Left hindlimb (tissue), 1 donor: ENCODE results near the gene ADGRB3.
"Not testable (repeated sequence)": the region's sequence is repeated elsewhere in the genome, so short reads cannot be mapped to it uniquely, and the experiment has no call there.

Source experiments
- DNase-seq: peaks from one replicate; pipeline ENCODE4 v3.0.0-alpha.2; 2018

The ADGRB3 gene

DNA sequence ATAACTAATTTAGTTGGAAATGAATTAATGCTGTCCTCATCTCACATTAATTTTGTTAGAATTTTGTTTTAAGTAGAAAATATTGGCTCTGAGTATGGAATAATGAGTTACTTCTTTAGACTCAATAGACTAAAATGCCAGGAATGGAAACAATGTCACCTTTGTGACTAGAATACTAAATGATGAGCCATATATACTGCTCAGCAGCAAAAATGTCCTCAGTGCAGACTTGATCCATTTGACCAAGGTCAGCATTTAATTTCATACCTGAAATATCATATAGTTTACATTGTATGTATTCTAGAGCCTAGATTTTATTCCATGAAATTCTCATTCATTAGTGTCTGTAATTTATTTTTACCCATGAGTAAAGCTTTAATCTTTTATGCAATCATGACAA lies 217.7 kb downstream of the ADGRB3 start:
- no peak for DNase-seq

DNA sequence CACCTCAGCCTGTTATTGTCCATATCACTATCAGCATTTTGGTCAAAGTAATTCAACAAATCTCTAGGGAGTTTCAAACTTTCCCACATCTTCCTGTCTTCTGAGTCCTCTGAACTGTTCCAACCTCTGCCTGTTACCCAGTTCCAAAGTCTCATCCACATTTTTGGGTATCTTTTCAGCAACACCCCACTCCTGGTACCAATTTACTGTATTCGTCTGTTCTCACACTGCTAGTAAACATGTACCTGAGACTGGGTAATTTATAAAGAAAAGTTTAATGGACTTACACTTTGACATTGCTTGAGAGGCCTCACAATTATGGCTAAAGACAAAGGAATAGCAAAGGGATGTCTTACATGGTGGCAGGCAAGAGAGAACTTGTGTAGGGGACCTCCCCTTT lies 224.2 kb downstream of the ADGRB3 start:
- DNase-seq, result no peak

DNA sequence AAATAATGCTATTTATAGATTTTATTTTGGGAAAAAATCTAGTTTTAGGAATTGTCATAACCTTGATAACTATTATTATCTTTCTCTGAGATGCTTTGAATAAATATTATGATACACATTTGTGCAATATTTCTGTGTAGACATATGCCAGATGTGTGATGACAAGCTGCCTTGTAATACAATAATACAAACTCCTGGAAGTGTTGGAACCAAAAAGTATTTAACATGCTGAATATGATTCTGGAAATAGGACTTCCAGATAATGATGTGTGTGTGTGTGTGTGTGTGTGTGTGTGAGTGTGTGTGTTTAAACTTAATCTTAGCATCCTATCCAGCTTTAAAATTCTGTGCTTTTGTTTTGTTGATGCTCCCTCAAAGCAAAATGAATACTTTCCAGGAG lies 233.6 kb downstream of the ADGRB3 start:
- DNase-seq, result no peak

DNA sequence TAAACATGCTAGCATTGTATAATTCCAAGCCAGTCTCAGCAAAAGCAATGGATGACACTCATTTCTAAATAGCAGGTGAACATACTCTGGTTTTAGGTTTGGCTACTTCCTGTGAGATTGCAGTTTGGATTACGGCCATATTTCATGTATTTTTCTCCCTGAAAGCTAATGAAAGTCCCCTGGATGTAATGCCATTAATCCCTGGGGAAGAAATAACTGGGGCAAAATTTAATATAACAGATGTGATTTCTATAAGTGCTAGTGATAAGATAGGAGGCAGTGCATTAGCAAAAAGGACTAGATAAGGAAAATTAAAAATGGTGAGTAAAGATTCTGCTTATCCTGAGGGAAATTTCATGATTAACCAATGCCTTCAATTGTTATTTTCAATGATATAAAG lies 238.2 kb downstream of the ADGRB3 start:
- DNase-seq, result no peak

DNA sequence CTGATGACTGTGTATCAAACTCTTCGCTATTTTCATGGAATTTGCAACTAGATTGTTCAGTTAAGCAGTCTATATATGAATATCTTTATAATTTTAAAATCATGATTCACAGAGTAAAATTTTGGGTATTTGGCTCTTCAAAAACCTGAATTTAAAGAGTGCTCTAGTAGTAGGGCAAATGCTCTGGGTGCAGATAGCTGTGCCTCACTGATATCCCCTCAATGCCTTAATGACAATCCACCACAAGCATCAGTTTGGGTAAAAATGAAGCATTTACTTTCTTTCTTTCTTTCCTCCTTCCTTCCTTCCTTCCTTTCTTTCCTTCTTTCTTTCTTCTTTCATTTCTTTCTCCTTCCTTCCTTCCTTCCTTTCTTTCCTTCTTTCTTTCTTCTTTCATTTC lies 239.7 kb downstream of the ADGRB3 start:
- no peak for DNase-seq

DNA sequence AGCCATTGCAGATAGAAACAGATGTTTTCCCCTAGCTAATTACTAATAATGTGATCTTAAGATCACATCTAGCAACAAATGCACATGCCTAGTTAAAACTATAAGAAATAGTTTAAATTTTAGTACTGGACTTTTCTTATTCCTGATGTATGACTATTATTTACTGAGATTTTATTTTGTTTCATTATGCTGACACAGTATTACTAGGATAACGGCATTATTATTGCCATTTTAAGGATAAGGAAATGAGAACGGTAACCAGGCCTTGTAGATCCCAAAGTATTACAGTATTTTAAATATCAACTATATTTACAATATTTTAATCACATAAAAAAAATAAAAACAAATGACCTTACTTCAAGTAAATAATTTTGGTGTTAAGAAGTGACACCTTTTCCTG lies 240.3 kb downstream of the ADGRB3 start:
- DNase-seq, result no peak

DNA sequence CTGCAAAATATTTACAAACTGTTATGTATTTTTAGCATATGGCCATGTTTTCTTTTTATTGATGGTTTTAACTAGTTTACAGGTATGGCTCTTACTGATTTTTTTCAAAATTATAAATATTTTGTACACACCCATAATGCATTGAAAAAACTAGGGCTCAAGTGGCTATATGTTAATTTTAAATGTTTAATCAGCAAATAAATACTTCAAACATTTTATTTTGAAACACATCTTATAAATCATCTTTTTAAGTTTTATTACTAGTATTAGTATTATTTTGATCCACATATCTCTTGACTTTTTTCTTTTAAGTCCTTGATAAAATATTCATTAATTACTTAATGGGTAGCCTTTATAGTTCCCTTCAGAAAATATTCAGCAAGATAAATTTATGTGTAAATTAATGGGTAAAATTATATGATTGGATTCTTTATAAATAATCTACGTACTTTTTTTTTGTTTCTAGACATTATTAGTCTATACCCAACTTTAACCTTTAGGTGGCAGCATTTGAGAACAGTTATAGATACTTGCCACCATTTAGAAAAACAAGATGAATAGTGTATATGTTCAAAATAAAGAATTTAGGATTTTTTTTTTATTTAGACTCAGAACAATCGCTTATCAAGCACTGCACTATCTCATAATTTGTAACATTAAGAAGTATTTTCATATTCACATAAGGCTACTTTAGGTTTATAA lies 241.9 kb downstream of the ADGRB3 start:
- no peak for DNase-seq

DNA sequence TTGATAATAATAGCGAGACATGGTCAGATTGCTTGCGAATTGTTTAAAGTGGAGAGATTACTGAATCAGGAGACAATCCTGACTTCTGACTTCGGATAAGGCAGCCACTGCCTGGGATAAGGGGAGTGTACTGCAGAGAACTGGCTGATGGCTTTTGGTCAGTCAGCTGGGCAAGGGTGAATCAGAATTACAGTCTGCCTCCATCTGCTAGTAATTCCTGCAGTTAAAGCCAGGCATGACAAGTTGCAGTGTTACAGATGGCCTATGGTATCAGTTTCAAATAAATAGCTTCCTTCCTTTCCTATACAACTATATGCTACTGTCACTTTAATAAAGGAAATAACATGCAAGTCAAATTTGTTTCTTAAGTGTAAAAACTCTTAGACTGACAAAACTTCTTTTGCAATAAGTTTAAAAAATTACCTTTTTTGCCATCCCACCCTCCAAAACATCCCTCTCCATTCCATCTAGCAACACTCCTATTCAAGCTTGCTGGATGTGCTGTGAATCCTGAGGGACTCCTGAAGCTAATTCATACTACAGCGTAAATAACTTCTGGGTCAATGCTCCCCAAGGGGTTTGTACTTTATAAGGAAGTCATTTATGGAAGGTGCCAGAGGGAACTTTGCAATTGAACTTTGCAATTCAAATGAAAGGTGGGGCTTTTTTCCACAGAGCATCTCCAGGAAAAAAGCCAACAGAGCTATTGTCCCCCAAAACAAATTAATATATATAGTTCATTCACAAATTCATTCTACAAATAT lies 245.2 kb downstream of the ADGRB3 start:
- DNase-seq, result no peak

DNA sequence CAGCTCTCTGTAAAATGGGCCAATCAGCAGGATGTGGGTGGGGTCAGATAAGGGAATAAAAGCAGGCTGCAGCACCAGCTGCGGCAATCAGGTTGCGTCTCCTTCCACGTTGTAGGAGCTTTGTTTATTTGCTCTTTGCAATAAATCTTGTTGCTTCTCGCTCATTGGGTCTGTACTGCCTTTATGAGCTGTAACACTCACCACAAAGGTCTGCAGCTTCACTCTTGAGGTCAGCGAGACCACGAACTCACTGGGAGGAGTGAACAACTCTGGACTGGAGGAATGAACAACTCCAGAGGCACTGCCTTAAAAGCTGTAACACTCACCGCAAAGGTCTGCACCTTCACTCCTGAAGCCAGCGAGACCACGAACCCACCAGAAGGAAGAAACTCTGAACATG lies 248.2 kb downstream of the ADGRB3 start:
- not testable (repeated sequence) for DNase-seq

DNA sequence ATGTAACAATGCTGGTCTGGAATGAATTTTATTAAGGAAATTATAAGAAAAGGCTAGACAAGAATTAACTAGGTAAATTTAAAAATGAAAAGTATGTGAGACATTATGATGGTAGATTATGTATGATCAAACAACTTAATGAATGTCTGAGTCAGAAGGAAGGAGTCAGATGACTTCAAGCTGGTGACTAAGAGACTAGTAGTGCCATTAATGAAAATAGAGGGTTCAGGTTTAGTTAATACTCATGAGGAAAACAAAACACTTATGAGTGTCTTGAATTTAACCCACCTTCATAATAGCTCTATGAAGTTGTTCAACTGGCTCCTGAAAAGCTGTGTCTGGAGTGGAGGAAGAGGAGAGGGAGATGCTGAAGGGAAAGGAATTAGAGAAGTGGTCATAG lies 256.3 kb downstream of the ADGRB3 start:
- no peak for DNase-seq

DNA sequence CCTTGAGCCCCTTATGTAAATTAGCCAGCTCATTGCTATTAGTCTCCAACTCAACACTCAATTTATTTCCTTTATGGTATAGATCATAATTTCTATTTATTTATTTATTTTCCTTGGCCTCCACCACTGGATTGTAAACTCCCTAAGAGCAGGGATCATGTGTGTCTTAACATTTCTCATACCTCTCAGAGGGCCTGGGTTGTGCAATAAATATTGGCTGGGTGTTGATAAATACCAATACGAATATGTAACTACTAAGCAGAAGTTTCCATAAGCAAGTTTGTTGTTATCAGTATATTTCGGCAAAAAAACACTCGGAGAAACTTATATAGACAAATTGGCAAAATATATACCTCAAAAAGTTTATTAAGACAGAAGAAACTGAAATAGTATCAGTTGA lies 257.4 kb downstream of the ADGRB3 start:
- DNase-seq, result no peak

DNA sequence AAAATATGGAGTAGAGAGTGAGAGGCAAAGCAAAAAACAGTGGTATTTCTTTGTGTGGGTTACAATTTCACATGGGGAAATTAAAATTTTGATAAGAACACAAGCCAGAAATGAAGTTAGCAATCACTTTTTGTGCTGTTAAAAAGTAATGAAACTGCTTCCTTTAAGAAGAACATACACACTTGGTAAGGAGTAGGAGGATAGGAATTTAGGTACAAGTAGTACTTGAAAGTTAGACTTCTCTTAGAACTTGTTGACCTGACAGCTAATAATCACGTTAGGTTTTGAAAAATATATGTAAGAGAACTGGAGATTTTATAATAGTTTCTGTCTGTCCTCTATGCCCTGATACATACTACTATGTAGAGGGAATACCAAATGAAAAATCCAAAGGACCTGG lies 260.8 kb downstream of the ADGRB3 start:
- DNase-seq, result no peak

DNA sequence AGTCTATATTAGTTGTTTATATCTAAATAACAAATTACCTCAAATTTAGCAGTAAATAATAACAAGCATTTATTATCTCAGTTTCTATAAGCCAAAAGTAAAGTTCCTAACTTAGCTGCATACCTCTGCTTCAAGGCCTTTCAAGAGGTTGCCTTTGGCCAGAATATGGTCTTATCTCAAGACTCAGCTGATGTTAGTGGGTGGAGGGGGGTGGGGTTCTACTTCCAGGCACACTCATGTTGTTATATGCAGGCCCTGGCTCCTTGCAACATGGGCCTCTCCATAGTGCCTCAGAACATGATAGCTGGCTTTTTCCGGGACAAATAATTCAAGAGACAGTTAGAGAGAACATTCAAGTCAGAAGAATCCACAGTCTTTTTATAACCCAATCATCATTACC lies 266.0 kb downstream of the ADGRB3 start:
- DNase-seq, result no peak

DNA sequence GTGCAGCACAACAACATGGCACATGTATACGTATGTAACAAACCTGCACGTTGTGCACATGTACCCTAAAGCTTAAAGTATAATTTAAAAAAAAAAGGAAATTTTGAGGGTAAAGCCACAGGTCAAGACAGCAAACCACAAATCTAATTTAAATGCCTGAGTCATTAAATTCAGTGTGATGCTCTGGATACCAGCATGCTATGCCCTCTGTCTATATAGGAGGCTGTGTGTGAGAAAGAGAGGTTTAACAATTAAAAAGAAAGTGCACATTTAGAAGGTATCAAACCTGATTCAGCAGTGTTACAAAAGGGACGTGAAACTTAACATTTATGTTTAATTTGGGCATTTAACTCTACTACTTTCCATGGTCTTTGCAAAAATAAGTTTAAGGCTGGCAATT lies 276.3 kb downstream of the ADGRB3 start:
- no peak for DNase-seq

DNA sequence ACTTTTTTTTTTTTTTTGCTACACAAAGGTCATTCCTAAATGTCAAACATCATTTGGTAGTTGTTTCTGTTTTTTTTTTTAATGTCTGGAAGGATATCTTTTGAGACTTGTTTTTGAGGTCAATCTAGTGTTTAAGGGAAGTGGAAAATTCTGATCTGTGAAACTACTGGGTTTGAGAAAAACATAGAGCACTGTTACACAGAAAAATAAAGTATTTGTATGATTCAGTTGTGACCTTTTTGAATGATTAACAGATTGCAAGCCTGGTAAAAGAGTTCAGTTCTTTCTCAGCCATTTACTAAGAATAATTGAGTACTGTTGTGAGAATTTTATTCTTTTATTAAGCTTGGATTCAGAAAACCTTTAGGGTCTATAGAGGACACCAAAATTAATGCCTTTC lies 276.7 kb downstream of the ADGRB3 start:
- no peak for DNase-seq

DNA sequence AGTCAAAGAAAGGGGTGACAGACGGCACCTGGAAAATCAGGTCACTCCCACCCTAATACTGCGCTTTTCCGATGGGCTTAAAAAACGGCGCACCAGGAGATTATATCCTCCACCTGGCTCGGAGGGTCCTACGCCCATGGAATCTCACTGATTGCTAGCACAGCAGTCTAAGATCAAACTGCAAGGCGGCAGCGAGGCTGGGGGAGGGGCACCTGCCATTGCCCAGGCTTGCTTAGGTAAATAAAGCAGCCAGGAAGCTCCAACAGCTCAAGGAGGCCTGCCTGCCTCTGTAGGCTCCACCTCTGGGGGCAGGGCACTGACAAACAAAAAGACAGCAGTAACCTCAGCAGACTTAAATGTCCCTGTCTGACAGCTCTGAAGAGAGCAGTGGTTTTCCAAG lies 277.7 kb downstream of the ADGRB3 start:
- not testable (repeated sequence) for DNase-seq

DNA sequence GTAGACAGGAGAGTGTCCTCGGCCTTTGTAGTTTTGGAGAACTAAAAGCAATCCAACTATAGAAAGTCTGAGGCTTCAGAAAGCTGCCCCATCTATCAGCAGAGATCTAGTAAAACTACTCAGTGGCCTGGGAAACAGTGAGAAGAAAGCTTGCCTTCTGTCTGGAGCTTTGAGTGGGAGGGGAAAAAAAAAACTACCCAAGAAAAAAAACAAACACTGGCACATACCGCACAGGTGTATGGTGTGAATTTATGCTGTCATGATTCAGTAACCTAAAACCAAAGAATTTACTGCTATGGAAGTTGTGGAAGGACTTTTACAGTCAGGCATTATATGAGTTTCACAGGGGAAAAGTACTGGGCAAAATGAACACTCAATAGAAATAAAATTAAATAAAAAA lies 280.5 kb downstream of the ADGRB3 start:
- DNase-seq, result no peak

DNA sequence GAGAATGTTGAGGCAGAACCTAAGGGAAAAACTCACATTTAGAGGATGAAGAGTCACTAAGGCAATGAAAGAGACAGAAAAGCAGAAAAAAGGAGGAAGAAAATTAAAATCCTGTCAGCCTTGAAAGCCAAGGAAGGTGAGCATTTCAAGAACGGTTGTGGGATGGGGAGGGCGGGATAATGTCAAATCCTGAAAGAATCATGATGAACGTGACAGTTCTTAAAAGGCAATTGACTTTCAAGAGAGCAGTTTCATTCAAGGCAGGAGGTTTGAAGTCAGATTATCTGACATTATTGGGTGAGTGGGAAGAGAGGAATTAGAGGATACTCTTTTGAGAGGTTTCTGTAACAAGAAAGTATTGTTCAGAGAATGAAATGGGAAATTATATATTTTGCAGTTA lies 284.5 kb downstream of the ADGRB3 start:
- DNase-seq, result no peak

DNA sequence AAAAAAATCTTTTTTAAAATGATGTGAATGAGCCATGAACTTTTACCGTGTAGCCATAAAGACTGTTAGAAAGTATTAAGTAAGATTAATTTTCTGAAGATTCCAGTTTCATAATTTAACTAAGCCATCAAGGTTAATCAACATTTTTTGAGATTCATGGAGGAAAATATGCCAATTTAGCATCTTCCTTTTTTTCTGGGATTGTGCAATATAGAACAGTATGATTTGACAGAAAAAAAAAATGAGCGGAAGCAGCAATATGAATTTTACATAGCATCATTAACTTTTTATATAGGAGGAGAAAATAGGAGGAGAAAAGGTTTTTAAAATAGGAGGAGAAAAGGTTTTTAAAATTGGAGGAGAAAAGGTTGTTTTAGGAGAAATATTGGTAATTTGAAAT lies 306.3 kb downstream of the ADGRB3 start:
- DNase-seq, result no peak

DNA sequence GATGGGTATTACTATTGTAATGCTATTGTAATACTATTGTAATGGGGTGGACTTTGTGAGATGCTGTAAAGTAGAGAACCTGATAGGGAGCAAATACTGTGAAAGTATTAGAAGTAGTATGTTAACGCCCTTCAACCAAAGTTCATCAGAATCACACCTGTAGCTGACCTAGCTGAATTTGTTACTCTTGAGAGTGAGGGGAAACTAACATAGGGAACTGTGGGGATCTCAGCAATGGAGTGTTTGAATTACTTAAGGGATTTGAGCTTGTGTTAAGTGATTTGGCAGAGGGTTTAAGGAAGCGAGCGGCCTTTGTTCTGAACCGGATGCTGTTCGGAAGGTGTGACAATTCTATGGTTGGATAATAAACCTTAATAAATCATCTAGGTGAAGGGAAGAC lies 312.6 kb downstream of the ADGRB3 start:
- no peak for DNase-seq

DNA sequence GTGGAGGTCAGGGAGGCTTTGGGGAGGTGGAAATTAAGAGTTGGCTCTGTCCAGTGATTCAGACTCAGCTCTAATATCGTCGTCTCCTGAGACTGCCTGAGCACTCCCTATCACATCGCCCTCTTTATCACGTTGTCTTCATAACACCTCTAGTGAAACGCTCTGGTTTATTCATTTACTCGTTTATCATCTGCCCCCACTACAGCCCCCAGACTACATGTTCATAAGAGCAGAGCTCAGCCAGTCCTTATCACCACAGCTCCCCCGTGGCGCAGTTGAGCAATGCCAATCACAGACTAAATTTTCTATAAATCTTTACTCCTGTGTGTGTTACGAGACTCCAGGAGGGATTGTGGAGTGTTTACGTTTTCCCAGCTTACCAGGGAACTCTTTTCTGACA lies 316.2 kb downstream of the ADGRB3 start:
- DNase-seq, result no peak

DNA sequence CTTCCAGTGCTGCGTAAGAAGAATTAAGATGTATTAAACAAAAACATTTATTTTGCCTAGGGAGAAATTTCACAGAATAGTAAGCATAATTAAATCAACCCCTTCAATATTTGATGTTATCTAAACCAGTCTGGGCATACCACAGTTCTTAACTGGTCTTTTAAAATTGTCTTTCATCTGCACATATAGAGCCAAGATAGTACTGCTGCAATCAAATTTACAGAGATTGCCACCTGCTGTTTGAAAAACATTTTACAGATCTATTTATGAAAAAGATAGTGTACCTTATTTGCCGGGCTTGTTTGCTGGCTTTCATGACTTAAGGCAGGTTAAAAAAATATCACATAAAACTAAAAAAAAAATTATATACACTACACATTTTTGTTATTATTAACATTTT lies 323.2 kb downstream of the ADGRB3 start:
- DNase-seq, result no peak

DNA sequence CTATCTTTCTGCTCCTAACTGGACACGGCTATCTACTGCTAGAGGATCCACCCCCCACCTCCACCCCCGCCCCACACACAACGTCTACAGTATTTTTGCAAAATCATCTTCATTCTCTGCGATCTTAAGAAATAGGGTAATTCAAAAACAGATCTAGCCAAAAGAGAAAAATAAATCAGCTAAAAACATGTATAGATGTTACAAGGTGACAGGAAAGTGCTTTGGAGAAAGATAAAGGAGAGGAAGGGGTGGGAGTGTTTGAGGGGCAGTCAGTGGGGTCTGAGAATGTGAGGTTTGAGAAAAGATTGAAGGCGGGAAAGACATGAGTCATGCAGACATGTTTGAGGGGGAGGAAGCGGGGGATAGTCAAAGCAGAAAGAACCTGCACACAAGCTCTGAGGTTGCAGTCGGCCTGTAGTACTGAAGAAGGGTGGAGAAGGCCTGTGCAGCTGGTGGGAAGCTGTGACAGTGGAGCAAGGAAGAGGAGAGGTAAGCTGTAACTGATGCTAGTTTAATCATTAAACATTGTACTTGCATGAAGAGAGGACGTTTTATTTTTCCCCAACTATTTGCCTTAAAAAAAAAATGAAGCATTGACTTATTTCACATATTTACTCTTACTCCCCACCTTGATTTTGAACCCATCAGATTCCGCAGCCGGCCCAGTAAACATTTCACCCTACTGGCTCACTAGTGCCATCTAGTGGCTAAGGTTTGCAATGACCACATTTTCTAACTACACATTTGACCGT lies 332.6 kb downstream of the ADGRB3 start:
- DNase-seq, result peak; percentile 32

DNA sequence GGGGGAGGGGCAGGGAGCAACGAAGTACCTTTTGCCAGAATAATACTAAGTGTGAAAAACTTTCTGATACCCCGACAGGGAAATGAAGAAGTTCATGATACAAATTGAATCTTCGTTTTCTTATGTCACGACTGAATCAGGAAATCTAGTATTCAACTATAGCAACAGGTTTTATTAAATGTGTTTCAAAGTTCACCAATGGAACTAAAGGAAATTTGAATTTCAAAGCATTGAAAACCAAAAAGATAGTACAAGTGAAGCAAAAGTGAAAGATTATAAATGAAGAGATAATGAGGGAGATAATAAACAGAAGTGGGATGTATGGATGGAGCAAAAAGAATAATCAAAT lies 333.2 kb downstream of the ADGRB3 start:
- no peak for DNase-seq
